Measurements from ENCODE around the gene ABHD6.

DNA sequence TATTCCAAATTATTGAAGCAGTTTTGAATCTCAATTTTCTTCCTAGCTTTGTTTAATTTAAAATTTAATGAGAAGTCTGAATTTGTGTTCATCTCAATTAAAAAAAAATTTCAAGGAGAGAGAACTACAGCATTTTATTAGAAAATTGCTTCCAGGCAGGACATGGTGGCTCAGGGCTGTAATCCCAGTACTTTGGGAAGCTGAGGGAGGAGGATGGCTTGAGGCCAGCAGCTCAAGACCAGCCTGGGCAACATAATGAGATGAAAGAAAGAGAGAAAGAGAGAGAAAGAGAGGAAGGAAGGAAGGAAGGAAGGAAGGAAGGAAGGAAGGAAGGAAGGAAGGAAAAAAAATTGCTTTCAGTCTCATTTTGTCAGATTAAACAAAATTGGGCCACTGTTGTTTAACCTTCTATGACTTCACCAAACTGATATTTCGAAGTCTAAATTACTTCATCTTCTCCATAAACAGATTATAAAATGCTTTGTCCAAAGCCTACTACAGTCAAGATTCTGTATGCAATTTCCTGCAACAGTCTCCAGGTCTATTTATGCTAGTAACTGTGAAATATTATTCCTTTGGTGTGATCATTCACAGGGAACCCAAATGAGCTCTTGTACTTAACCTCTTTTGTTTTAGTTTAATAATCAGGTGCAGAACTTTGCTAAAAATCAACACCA is 6.6 kb upstream of the ABHD6 start:
- TF ChIP-seq, protein P1, sequence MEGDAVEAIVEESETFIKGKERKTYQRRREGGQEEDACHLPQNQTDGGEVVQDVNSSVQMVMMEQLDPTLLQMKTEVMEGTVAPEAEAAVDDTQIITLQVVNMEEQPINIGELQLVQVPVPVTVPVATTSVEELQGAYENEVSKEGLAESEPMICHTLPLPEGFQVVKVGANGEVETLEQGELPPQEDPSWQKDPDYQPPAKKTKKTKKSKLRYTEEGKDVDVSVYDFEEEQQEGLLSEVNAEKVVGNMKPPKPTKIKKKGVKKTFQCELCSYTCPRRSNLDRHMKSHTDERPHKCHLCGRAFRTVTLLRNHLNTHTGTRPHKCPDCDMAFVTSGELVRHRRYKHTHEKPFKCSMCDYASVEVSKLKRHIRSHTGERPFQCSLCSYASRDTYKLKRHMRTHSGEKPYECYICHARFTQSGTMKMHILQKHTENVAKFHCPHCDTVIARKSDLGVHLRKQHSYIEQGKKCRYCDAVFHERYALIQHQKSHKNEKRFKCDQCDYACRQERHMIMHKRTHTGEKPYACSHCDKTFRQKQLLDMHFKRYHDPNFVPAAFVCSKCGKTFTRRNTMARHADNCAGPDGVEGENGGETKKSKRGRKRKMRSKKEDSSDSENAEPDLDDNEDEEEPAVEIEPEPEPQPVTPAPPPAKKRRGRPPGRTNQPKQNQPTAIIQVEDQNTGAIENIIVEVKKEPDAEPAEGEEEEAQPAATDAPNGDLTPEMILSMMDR (IDR thresholded peaks at IDR 0.05), result no peak
- TF ChIP-seq POLR2A (IDR thresholded peaks at IDR 0.05) (no peak), POLR2AphosphoS5 (IDR thresholded peaks at IDR 0.05) (no peak)
